Esophagus muscularis mucosa (tissue), 4 donors: Measurements from ENCODE around the gene SDF2. TPM values are rescaled to one million over a fixed set of nuclear protein-coding genes. Genes with fewer than 3 reads are reported as not detected.

Experiments used
- DNase-seq: peaks from one replicate; pipeline ENCODE4 v3.0.0-alpha.2; 2017; ENCODE audit errors: extremely low spot score
- H3K27ac ChIP-seq, 4 donors: fragments of 200-600 bp; sonication (generic); replicated peaks in 1 of 4; 1 replicate in 3 of 4; 2 replicates in 1 of 4; pipeline ENCODE4 v1.5.1; 2016 to 2019; ENCODE audit warnings: mild to moderate bottlenecking in 1 of 4
- H3K27me3 ChIP-seq, 4 donors: fragments of 200-600 bp; sonication (generic); one replicate each; pipeline versions ENCODE4 v1.5.1 to v1.6.0; 2016 to 2019
- H3K36me3 ChIP-seq, 4 donors: fragments of 200-600 bp; sonication (generic); one replicate each; pipeline ENCODE4 v1.5.1; 2016 to 2019
- H3K4me1 ChIP-seq, 4 donors: fragments of 200-600 bp; sonication (generic); one replicate each; pipeline ENCODE4 v1.5.1; 2016 to 2019
- H3K4me3 ChIP-seq, 4 donors: fragments of 200-600 bp; sonication (generic); 1 replicate in 2 of 4; 2 replicates in 2 of 4; pipeline ENCODE4 v1.5.1; 2016 to 2019; ENCODE audit warnings: mild to moderate bottlenecking in 4 of 4, moderate library complexity in 1 of 4
- H3K9me3 ChIP-seq, 4 donors: fragments of 200-600 bp; sonication (generic); 1 replicate in 3 of 4; 2 replicates in 1 of 4; pipeline ENCODE4 v1.5.1; 2016 to 2019
- EP300 ChIP-seq: sonication (generic); formaldehyde crosslinking; IDR thresholded peaks from one replicate; pipeline ENCODE4 v1.6.1; 2017; ENCODE audit warnings: antibody characterized with exemption
- POLR2A ChIP-seq: fragments of 450-650 bp; IDR thresholded peaks from one replicate; pipeline ENCODE4 v1.6.1; 2017; ENCODE audit warnings: antibody characterized with exemption, moderate library complexity, mild to moderate bottlenecking, low read depth
- POLR2AphosphoS5 ChIP-seq, 2 donors: sonication (generic); formaldehyde crosslinking; IDR thresholded peaks; one replicate each; pipeline ENCODE4 v1.6.1; 2017; ENCODE audit warnings: antibody characterized with exemption in 2 of 2
- WGBS: methylation state at CpG from one replicate; pipeline ENCODE4 v1.1.5; 2018; 5-methylcytosine and 5-hydroxymethylcytosine counted together
- intact Hi-C: fragments of 100-400 bp; cut with DNase I; formaldehyde crosslinking; loops from one replicate; pipeline ENCODE4 v1.15.1; 2023
- total RNA-seq, 4 donors: library from RNA; depleted of rRNA; stranded (reverse); fragments of >200 nt; gene quantifications; one replicate each; pipeline versions ENCODE4 v1.1.0 to v1.2.1, GENCODE V29; 2016
- TF ChIP-seq, protein P1 (sequence below), 3 experiments: fragments of 200-600 bp in 2 of 3; fragments of 450-650 bp in 1 of 3; sonication (generic) in 2 of 3; IDR thresholded peaks; one replicate each; pipeline ENCODE4 v1.5.1; 2017 to 2019; ENCODE audit warnings: antibody characterized with exemption in 3 of 3, mild to moderate bottlenecking in 2 of 3, moderate library complexity in 1 of 3

The SDF2 gene
- total RNA-seq, 4 donors from 2014 or later, result 39.1 to 46.7 (median 42.6) TPM

DNA sequence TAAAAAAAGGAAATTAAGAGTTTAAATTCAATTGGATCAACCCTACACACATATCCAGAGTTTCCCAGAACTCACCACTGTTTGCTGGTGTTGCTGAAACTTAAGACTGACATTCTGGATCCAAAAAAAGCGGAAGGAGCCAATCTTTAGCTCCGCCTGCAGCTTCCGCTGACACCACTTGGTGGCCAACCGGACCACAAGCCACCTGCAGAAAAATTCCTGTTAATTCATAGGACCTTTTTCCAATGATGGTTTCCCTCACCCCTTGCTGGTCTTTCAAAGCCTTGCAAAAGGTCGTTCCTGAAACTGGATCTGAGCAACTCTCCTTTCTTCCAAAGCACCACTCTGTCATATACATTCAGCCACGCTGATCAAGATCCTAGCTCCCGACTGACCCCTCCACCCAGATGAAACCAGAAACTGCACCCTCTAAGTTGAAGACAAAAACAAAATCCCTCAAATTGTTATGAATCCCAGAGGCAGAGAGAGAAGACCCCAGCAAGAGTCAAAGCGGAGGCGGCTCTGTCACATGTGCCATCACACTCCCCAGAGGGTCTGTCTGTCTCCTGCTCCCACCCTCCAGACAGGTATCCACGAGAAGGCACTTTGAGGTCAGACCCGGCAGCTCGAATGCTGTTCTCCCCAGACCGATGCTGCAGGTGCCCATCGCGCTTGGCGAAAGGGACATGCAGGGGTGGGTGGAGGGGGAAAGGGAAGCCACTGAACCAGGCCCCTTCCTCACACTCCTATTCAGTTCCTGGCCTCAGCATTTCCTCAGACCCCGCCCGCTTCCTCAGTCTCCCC lies 17.5 kb downstream of the SDF2 start:
- intact Hi-C loops, result no loop called here
- Histone ChIP-seq H3K36me3 (peaks cover 27 to 57% (median 51%) of the 10 kb centered on the region in 4 donors), H3K9me3 (no peaks in the 10 kb centered on the region), H3K4me1 (peaks cover 28 to 47% (median 42%) of the 10 kb centered on the region in 4 donors), H3K4me3 (peak overlapping the region; percentile 92 to 100 (median 94)), H3K27ac (peak overlapping the region; percentile 88 to 97 (median 95)), H3K27me3 (no peaks in the 10 kb centered on the region)
- no peak for DNase-seq
- 3% methylated on average over 18 of the region's 18 CpGs for WGBS
- TF ChIP-seq, protein P1, sequence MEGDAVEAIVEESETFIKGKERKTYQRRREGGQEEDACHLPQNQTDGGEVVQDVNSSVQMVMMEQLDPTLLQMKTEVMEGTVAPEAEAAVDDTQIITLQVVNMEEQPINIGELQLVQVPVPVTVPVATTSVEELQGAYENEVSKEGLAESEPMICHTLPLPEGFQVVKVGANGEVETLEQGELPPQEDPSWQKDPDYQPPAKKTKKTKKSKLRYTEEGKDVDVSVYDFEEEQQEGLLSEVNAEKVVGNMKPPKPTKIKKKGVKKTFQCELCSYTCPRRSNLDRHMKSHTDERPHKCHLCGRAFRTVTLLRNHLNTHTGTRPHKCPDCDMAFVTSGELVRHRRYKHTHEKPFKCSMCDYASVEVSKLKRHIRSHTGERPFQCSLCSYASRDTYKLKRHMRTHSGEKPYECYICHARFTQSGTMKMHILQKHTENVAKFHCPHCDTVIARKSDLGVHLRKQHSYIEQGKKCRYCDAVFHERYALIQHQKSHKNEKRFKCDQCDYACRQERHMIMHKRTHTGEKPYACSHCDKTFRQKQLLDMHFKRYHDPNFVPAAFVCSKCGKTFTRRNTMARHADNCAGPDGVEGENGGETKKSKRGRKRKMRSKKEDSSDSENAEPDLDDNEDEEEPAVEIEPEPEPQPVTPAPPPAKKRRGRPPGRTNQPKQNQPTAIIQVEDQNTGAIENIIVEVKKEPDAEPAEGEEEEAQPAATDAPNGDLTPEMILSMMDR (IDR thresholded peaks at IDR 0.05), result peak; percentile 24 to 54 (median 39)
- TF ChIP-seq POLR2AphosphoS5 (IDR thresholded peaks at IDR 0.05), result no peak

DNA sequence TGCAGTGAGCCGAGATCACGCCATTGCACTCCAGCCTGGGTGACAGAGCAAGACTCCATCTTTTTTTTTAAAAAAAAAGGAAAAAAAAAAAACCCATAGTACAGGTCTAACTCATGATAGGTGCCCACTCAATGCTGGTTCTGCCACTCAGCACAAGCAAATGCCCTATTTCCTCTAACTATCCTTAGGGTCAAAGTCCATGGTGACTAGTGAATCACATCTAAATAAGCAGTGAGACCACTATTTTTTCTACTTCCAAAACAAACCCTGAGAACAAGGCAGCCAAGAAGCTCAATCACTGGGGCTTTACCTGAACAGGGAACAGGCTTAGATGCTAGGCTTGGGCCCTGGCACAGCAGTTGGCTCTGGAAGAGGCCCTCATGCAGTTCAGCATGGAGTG lies 20.1 kb downstream of the SDF2 start:
- H3K4me3 ChIP-seq, result no peak overlapping the region
- no peaks in the 10 kb centered on the region for H3K27me3 ChIP-seq
- TF ChIP-seq POLR2AphosphoS5 (IDR thresholded peaks at IDR 0.05), result no peak
- TF ChIP-seq EP300, result no peak
- TF ChIP-seq, protein P1 (IDR thresholded peaks at IDR 0.05), result no peak
- TF ChIP-seq POLR2A, result no peak
- H3K27ac ChIP-seq, result no peak overlapping the region
- H3K4me1 ChIP-seq, result peaks cover 22 to 38% (median 33%) of the 10 kb centered on the region in 4 donors
- DNase-seq, result no peak
- WGBS, result 100% methylated on average over 2 of the region's 2 CpGs
- no peaks in the 10 kb centered on the region for H3K9me3 ChIP-seq
- H3K36me3 ChIP-seq, result peaks cover 53 to 68% (median 65%) of the 10 kb centered on the region in 4 donors
- intact Hi-C loops, result no loop called here

DNA sequence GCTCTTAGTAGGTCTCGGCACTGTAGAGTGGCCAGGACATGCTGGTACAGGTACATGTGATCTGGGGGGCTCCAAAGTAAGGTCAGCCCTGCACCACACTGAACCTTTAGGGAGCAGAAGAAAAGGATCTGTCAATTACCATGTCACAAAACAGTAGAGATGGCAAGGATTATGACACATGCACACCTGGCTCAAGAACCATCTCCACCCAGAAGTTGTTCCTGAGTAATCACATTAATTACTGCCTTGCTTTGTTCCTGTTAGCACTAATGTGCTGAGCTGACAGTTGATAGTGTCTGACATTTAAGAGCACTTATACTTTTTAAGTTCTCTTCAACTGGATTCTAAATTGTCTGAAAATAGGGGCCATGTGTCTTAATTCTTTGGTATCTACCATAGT lies 26.2 kb downstream of the SDF2 start:
- H3K9me3 ChIP-seq, result no peaks in the 10 kb centered on the region
- no peak for TF ChIP-seq EP300
- TF ChIP-seq, protein P1 (IDR thresholded peaks at IDR 0.05), result no peak
- TF ChIP-seq POLR2A, result no peak
- TF ChIP-seq POLR2AphosphoS5 (IDR thresholded peaks at IDR 0.05), result no peak
- intact Hi-C loops, result no loop called here
- H3K36me3 ChIP-seq, result peaks cover 99 to 100% (median 100%) of the 10 kb centered on the region in 4 donors
- no peak overlapping the region for H3K4me3 ChIP-seq
- no peaks in the 10 kb centered on the region for H3K4me1 ChIP-seq
- no peak for DNase-seq
- WGBS, result 100% methylated on average over 1 of the region's 1 CpG
- H3K27me3 ChIP-seq, result no peaks in the 10 kb centered on the region
- H3K27ac ChIP-seq, result no peak overlapping the region

DNA sequence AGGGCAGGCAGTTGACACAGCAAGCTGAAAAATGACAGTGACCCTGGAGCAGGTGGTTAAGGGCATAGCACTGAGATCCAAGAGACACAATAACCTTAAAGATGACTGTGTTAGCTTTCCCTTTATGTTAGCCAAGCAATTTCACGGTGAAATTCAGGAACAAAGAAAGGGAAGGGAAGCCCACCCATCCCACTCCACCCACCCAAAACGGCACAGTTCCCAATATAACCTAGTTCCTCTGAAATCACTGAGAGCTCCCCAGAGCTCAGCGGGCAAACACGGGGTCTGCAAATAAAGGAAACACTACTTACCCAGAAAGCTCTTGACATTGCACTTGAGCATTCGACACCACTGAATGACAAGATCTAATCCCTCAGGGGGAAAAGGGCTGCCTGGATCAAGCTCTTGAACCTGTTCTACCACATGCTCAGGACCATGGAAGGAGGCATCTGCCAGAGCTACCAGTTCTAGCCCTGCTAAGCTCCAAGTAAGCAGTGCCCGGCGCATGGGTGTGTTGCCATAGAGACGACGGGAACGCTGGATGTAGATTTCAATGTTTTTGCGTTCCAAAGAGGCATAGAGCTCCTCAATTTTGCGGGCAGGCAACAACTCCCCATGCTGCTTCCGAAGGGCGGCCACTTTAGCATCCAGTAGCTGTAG lies 27.4 kb downstream of the SDF2 start:
- intact Hi-C loops, result no loop called here
- no peak overlapping the region for H3K4me3 ChIP-seq
- H3K9me3 ChIP-seq, result no peaks in the 10 kb centered on the region
- H3K27ac ChIP-seq, result no peak overlapping the region
- TF ChIP-seq POLR2AphosphoS5 (IDR thresholded peaks at IDR 0.05) (no peak), POLR2A (no peak), EP300 (no peak)
- TF ChIP-seq, protein P1 (IDR thresholded peaks at IDR 0.05), result no peak
- peaks cover 87 to 100% (median 100%) of the 10 kb centered on the region in 4 donors for H3K36me3 ChIP-seq
- no peaks in the 10 kb centered on the region for H3K27me3 ChIP-seq
- H3K4me1 ChIP-seq, result no peaks in the 10 kb centered on the region
- DNase-seq, result no peak
- WGBS, result 90% methylated on average over 14 of the region's 14 CpGs
